Anterior cingulate cortex (tissue), 58 donors: ENCODE results near the gene CRAMP1.
"Not testable (repeated sequence)": the region's sequence is repeated elsewhere in the genome, so short reads cannot be mapped to it uniquely, and the experiment has no call there.

Source experiments
- DNase-seq, 58 donors: peaks; one replicate each; lab custom pipeline; 2025; lab: John Stamatoyannopoulos, UW

Gene CRAMP1

GRCh38 chr16:1706386-1707192 is 94.4 kb downstream of the CRAMP1 start:
- DNase-seq = peak in 3 of 58 donors; percentile 46 to 64 (median 56)

DNA sequence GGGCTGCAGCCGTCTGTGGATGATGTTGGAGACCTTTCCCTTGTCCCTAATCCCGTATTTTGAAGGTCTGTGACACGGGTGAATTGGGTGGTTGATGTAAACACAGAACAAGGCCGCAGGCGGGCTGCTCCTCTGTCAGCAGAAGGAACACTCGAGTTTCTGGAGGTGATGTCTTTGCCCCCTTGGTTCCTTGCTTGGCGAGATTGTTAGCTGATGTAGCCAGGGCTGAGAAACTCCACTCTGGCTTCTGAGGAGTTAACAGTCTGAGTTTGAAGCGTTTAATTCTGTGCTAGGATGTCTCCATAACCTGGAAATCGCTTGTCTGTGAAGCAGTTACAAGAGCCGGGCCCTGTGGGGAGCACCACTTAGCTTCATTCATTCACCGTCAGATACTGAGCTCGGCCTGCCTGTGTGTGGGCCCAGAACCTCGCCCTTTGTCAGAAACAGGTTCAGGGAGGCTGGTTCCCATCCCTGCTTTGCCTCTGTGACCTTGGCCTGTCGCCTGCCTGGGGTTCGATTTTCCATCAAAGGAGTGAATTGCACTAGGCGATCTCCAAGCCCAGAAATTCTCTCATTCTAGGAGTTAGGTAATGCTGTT is 95.1 kb downstream of the CRAMP1 start:
- peak in 13 of 58 donors; percentile 9 to 69 (median 29) for DNase-seq

DNA sequence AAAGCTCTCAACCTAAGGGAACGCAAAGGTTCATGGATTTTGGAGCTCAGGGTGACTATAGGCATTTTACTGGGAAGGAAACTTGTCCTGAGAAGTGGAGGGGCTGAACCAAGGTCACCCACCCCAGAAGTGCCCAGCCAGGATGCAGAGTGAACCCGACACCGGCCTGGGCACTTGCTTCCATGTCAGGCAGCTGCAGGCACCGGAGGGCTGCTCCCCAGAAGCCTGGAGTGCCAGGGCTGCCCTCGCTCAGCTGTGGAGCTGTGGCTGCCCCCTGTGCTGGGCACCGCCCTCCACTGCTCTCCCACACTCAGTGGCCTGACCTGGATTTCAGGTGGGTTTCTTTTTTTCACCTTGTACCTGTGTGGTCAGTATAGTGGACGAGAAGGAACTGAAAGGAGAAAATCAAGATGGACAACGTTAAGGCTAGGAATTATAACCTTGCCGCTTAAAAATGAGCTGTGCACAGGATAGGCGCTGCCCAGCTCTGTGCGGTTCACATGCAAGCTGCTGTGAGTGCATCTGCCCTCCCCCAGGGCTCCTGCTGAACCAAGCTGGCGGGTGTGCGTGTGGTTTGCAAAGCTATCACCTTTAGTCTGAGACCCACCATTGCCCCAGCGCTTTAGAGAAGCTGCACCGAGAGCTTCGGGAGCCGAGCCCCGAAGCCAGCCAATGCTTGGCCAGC is 96.1 kb downstream of the CRAMP1 start:
- no peak for DNase-seq

- DNase-seq = peak in 18 of 58 donors; percentile 8 to 67 (median 29)
Measured at GRCh38 chr16:1708768-1709180, 96.6 kb downstream of the CRAMP1 start.

- DNase-seq = no peak
Measured at GRCh38 chr16:1709356-1709755, 97.2 kb downstream of the CRAMP1 start.

DNA sequence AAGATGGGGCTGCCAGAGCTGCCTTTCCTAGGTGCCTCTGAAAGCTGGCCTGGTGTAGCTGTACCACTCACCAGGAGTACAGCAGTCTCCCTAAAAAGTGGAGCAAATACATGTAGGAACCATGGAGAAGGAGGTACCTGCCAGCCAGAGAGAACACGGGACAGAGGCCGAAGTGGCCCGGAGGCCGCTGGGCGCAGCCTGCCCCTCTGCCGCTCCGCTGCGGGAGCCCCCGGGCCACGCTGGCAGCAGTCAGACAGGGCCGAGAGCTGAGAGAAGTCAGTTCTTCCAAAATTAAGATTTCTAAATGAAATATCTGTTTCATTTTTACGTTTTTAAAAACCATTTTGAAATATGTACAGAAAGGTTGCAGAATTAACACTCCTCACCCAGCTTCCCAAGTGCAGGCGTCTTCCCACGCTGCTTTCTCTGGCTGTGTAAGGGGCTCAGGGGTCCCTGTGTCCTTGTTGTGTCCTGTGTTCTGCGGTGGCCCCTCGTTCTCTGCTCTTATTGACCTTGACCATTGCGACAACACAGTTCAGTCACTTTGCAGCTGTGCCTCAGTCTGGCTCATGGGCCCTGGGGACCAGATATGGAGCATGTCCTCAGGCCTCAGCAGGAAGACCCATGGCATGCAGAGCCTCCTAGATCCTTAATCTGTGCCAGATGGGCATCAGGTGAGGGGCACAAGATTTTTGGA is 98.8 kb downstream of the CRAMP1 start:
- no peak for DNase-seq

- DNase-seq = peak in 4 of 58 donors; percentile 4 to 16 (median 7)
Measured at GRCh38 chr16:1712791-1713261, 100.7 kb downstream of the CRAMP1 start.

DNA sequence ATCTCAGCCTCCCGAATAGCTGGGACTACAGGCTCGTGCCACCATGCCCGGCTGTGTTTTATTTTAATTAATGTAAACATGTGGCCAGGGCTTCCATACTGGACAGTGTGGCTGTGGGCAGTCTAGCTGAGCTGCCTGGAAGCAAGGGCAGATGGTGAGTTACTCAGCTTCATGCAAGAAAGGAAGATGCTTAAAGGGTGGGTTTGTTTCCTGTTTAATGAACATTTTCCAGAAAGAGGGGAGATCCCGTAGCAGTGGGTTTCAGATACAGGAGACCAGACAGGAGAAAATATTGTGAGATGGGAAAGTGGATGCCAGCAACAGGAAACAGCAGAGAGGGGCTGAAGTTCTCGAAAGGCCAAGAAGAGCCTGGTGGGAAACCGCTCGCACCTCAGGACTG is 101.2 kb downstream of the CRAMP1 start:
- DNase-seq = no peak

DNA sequence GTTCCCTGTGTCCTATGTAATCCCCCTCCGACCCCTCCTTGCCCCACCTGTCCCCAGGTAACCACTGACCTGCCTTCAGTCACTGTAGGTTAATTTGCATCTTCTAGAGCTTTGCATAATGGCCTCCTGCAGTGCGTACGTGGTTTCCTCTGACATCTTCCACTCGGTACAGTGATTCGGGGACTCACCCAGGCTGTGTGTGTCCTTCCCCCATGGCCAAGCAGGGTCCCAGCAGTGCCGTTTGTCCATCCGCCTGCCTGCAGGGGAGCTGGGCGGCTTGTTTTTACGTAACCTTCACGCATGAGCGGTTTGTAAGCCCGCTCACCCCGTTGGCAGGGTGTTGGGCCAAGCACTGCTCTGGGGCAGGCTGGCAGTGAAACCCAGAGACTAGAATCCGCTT is 101.8 kb downstream of the CRAMP1 start:
- DNase-seq = peak in 18 of 58 donors; percentile 6 to 41 (median 24)

DNA sequence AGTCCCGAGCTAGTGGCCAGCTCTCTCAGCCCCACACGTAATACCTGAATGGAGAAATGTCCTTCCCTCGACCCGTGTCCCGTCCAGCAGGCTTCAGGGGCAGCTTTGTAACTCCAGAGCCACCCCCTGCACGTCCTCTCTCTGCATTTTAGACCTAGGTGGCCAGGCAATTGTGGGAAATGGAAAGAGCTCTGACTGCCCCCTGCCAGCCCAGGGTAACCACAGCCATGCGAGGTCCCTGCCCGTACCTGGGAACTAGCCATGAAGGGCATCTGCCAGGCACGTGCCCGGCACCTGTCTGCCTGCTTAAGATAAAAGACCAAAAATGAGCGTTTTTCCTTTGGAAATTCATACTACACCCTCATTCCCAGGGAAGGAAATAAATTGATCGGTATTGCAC is 103.1 kb downstream of the CRAMP1 start:
- no peak for DNase-seq

- DNase-seq = not testable (repeated sequence)
Measured at GRCh38 chr16:1718236-1718635, 106.1 kb downstream of the CRAMP1 start.

DNA sequence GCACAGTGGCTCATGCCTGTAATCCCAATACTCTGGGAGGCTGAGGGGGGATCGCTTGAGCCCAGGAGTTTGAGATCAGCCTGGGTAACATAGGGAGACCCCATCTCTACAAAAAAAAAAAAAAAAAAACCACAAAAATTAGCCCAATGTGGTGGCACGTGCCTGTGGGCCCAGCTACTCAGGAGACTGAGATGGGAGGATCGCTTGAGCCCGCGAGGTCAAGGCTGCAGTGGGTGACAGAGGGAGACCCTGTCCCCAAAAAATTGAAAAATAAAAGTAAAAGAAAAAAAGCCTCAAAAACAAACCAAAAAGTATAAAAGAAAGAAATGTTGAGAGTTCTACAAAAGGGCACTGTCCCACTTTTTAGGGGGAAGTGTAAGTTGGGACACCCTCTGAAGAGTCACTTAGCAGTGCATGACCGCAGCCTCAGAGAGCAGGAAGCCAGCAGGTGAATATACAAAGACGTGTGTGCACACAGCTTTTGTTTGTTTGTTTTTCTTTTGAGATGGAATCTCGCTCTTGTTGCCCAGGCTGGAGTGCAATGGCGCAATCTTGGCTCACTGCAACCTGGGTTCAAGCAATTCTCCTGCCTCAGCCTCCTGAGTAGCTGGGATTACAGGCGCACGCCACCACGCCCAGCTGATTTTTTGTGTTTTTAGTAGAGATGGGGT is 107.5 kb downstream of the CRAMP1 start:
- DNase-seq = not testable (repeated sequence)

- no peak for DNase-seq
Measured at GRCh38 chr16:1721372-1721771, 109.2 kb downstream of the CRAMP1 start.

GRCh38 chr16:1723450-1724147 is 111.4 kb downstream of the CRAMP1 start:
- peak in 19 of 58 donors; percentile 5 to 51 (median 26) for DNase-seq

DNA sequence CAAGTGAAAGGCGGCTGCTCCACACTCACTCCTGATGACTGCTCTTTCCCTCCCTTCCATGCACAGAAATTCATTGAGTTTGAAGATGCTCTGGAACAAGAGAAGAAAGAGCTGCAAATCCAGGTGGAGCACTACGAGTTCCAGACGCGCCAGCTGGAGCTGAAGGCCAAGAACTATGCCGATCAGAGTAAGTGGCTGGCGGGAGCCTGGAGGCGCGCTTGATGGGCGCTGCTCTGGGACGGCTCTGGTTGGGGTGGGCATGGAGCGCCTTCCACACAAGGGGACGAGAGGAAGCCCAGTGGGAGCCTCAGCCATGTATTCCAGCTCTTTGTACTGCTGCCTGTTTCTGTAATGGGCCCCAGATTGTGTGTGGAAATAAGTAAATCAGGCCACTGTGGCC is 112.3 kb downstream of the CRAMP1 start:
- no peak for DNase-seq

DNA sequence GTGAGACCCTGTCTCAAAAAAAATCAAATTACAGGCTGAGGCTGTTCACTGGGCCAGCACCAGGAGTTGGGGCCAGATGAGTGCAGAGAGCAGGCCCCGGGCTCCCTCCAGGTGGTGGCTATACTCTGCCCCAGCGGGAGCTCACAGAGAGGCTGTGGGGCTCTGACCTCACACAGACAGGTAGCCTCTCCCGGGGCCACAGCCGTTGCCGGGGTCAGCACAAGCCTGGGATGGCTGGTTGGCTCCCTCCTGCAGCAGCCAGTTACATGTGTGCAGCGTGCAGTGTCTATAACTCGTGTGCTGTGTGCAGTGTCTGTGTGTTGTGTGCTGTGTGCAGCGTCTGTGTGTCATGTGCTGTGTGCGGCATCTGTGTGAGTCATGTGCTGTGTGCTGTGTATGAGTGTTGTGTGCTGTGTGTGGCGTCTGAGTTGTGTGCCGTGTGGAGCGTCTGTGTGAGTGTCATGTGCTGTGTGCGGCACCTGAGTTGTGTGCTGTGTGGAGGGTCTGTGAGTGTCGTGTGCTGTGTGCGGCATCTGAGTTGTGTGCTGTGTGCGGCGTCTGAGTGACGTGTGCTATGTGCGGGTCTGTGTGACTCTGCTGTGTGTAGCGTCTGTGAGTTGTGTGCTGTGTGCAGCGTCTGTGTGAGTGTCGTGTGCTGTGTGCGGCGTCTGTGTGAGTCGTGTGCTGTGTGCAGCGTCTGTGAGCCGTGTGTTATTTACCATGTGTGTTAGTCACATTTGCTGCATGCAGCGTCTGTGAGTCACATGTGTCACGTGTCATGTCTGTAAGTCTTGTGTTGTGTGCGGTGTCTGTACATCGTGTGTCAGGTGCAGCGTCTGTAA is 114.7 kb downstream of the CRAMP1 start:
- DNase-seq = no peak
